Measurements from ENCODE around the gene PERP.

Gene PERP

DNA sequence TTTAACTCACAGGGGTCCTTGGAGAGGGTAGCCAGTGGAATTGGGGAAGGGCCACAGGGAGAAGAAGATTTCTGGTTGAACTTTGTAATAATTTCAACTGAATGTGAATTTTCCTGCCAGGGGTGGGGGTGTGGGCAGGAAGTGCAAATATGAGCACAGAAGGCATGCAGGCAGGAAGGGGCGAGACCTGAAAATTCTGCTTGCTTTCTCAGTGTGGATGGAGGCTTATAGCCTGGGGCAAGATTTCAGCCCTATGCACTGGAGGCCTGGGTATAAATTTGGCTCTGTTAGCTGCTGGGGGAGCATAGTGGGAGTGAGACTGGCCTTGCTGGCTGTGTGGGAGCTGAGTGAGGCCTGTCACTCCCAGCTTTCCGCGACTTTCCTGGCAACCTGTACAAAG is 54.4 kb downstream of the PERP start:
- DNase-seq (ENCODE audit: low read depth in 2 of 2), result no peak

DNA sequence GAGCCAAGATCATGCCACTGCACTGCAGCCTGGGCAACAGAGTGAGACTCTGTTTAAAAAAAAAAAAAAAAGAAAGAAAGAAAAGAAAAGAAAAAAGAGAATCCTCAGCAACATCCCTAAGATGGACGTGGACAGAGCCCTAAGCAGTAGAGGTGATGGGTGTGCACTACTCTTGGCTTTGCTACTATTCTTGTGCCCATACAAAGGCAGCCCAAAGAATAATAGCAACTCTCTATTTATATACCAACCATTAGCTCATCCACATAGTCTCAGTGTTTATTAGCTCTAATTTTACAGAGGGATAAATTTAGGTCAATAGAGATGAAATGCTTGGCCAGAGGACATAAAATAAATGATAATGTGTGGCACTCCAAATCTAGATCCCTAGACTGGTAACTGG is 62.2 kb downstream of the PERP start:
- no peak for DNase-seq (ENCODE audit: low read depth in 2 of 2)

DNA sequence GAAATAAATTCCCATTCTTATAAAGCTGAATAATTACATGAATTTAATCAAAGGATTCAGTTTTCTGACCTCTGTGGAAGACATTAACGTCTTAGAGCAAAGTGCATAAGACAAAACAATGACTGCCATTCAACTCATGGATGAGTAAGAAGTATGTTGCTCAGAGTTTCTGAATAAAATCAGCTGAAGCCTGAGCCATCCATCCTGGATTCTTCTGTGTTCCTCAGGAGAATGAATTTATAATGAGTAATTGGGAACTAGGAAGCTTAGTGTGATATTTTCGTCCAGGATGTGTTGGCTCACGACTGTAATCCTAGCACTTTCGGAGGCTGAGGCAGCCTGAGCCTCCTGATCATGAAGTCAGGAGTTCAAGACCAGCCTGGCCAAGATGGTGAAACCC is 62.8 kb downstream of the PERP start:
- no peak for DNase-seq (ENCODE audit: low read depth in 2 of 2)

Data from activated CD4-positive, alpha-beta T cell treated with anti-CD3 and anti-CD28 coated beads for 24 hours (primary cell).